Body of pancreas (tissue), 4 donors: ENCODE measurements around the gene SPRR3. TPM values are rescaled to one million over a fixed set of nuclear protein-coding genes. Genes with fewer than 3 reads are reported as not detected.

Experiments used
- ATAC-seq: fragments of 150-250 bp; one replicate; pipeline ENCODE4 v1.9.1; 2016
- DNase-seq, 4 donors: peaks; one replicate each; pipeline ENCODE4 v3.0.0-alpha.2; 2019
- H3K27ac ChIP-seq, 4 donors: fragments of 200-600 bp; sonication (generic); 1 replicate in 3 of 4; 2 replicates in 1 of 4; pipeline versions ENCODE4 v1.5.1 to v1.6.1; 2016 to 2019; ENCODE audit warnings: mild to moderate bottlenecking in 1 of 4, mixed read lengths in 1 of 4, moderate library complexity in 1 of 4
- H3K27me3 ChIP-seq, 2 donors: fragments of 200-600 bp; sonication (generic); one replicate each; pipeline ENCODE4 v1.6.0; 2016; ENCODE audit warnings: mild to moderate bottlenecking in 1 of 2
- H3K36me3 ChIP-seq, 2 donors: fragments of 200-600 bp; sonication (generic); replicated peaks in 1 of 2; 2 replicates each; pipeline ENCODE4 v1.5.1; 2016; ENCODE audit warnings: low read depth in 2 of 2; ENCODE audit not compliant: insufficient read depth in 1 of 2
- H3K4me1 ChIP-seq: fragments of 200-600 bp; sonication (generic); one replicate; pipeline ENCODE4 v1.6.0; 2016
- H3K4me3 ChIP-seq, 2 donors: fragments of 200-600 bp; sonication (generic); 1 replicate in 1 of 2; 2 replicates in 1 of 2; pipeline ENCODE4 v1.5.1; 2016 to 2019
- H3K9me3 ChIP-seq, 3 donors: fragments of 200-600 bp; sonication (generic); 1 replicate in 2 of 3; 2 replicates in 1 of 3; pipeline ENCODE4 v1.5.1; 2016
- CTCF ChIP-seq, 7 experiments: fragments of 450-650 bp in 4 of 7; fragments of 200-600 bp in 3 of 7; sonication (generic) in 3 of 7; IDR thresholded peaks; one replicate each; pipeline ENCODE4 v1.5.1; 2016 to 2019; ENCODE audit warnings: antibody characterized with exemption in 7 of 7
- POLR2A ChIP-seq, 3 donors: fragments of 450-650 bp; IDR thresholded peaks; one replicate each; pipeline ENCODE4 v1.6.1; 2016; ENCODE audit warnings: antibody characterized with exemption in 3 of 3, mild to moderate bottlenecking in 2 of 3
- WGBS, 2 donors: methylation state at CpG; one replicate each; pipeline ENCODE4 v1.1.5; 2017; 5-methylcytosine and 5-hydroxymethylcytosine counted together
- intact Hi-C: fragments of 100-400 bp; cut with DNase I; formaldehyde crosslinking; loops from one replicate; pipeline ENCODE4 v1.15.1; 2023
- total RNA-seq, 2 donors: library from RNA; depleted of rRNA; stranded (reverse); fragments of >200 nt; gene quantifications; one replicate each; pipeline ENCODE4 v1.1.0, GENCODE V29; 2016

The SPRR3 gene
- total RNA-seq, 2 donors from 2014 or later, result not detected

- no peak for TF ChIP-seq POLR2A (IDR thresholded peaks at IDR 0.05)
- TF ChIP-seq CTCF (IDR thresholded peaks at IDR 0.05), result no peak
- Histone ChIP-seq H3K9me3 (no peaks in the 10 kb centered on the region), H3K27ac (no peak overlapping the region), H3K27me3 (no peaks in the 10 kb centered on the region), H3K36me3 (no peaks in the 10 kb centered on the region), H3K4me1 (no peaks in the 10 kb centered on the region), H3K4me3 (no peak overlapping the region)
- WGBS, 2 donors, result 64 to 67% methylated on average over 1 of the region's 1 CpG
- DNase-seq, result no peak
- no peak for ATAC-seq
- intact Hi-C loops, result no loop called here
Measured at GRCh38 chr1:152964536-152964935, 37.0 kb upstream of the SPRR3 start.

- no peaks in the 10 kb centered on the region for H3K36me3 ChIP-seq
- no peak for TF ChIP-seq POLR2A (IDR thresholded peaks at IDR 0.05)
- TF ChIP-seq CTCF (IDR thresholded peaks at IDR 0.05), result no peak
- DNase-seq, result no peak
- ATAC-seq, result no peak
- no peak overlapping the region for H3K27ac ChIP-seq
- H3K27me3 ChIP-seq, result no peaks in the 10 kb centered on the region
- H3K4me1 ChIP-seq, result no peaks in the 10 kb centered on the region
- H3K9me3 ChIP-seq, result no peaks in the 10 kb centered on the region
- intact Hi-C loops, result no loop called here
- 67 to 69% methylated on average over 4 of the region's 4 CpGs for WGBS, 2 donors
- H3K4me3 ChIP-seq, result no peak overlapping the region
Measured at GRCh38 chr1:152965853-152966252, 35.7 kb upstream of the SPRR3 start.

- Histone ChIP-seq H3K9me3 (no peaks in the 10 kb centered on the region), H3K4me1 (no peaks in the 10 kb centered on the region), H3K27me3 (no peaks in the 10 kb centered on the region), H3K4me3 (no peak overlapping the region), H3K36me3 (no peaks in the 10 kb centered on the region), H3K27ac (no peak overlapping the region)
- intact Hi-C loops, result no loop called here
- DNase-seq, result no peak
- 35 to 41% methylated on average over 5 of the region's 7 CpGs for WGBS, 2 donors
- TF ChIP-seq CTCF (IDR thresholded peaks at IDR 0.05) (no peak), POLR2A (IDR thresholded peaks at IDR 0.05) (no peak)
- no peak for ATAC-seq
Measured at GRCh38 chr1:152967201-152967600, 34.3 kb upstream of the SPRR3 start.

- Histone ChIP-seq H3K36me3 (no peaks in the 10 kb centered on the region), H3K27me3 (no peaks in the 10 kb centered on the region), H3K4me1 (no peaks in the 10 kb centered on the region), H3K27ac (no peak overlapping the region), H3K9me3 (no peaks in the 10 kb centered on the region), H3K4me3 (no peak overlapping the region)
- intact Hi-C loops, result no loop called here
- no peak for DNase-seq
- 51 to 52% methylated on average over 2 of the region's 2 CpGs for WGBS, 2 donors
- ATAC-seq, result no peak
- TF ChIP-seq POLR2A (IDR thresholded peaks at IDR 0.05), result no peak
- TF ChIP-seq CTCF (IDR thresholded peaks at IDR 0.05), result no peak
Measured at GRCh38 chr1:152968248-152968647, 33.3 kb upstream of the SPRR3 start.

- H3K36me3 ChIP-seq, result no peaks in the 10 kb centered on the region
- no peak overlapping the region for H3K27ac ChIP-seq
- no peaks in the 10 kb centered on the region for H3K27me3 ChIP-seq
- H3K9me3 ChIP-seq, result no peaks in the 10 kb centered on the region
- WGBS, 2 donors, result 60 to 87% methylated on average over 2 of the region's 2 CpGs
- no peak for ATAC-seq
- H3K4me3 ChIP-seq, result no peak overlapping the region
- intact Hi-C loops, result no loop called here
- H3K4me1 ChIP-seq, result no peaks in the 10 kb centered on the region
- TF ChIP-seq CTCF (IDR thresholded peaks at IDR 0.05), result no peak
- DNase-seq, result no peak
Measured at GRCh38 chr1:152969036-152969435, 32.5 kb upstream of the SPRR3 start.
